H1 (cell line): ENCODE results near the gene IFT81. TPM values are rescaled to one million over a fixed set of nuclear protein-coding genes. Genes with fewer than 3 reads are reported as not detected.

Experiments
- CTCF ChIA-PET: fragments of 300-600 bp; sonication (Branson Sonifier 250); formaldehyde crosslinking; loops from one replicate; lab custom pipeline; 2021; ENCODE audit not compliant: partially characterized antibody; lab: Charles Lee
- POLR2A ChIA-PET: fragments of 300-600 bp; sonication (Branson Sonifier 250); formaldehyde crosslinking; loops from one replicate; lab custom pipeline; 2021; ENCODE audit warnings: inconsistent platforms; ENCODE audit not compliant: partially characterized antibody; lab: Charles Lee
- DNase-seq, 2 experiments: peaks; one replicate each; pipeline versions ENCODE4 v3.0.0 to v3.0.0-alpha.2; 2010 to 2022; ENCODE audit warnings: low spot score in 2 of 2, low read depth in 1 of 2, mixed read lengths in 1 of 2
- FAIRE-seq: peaks from 2 replicates; lab custom pipeline; 2011; peaks lifted over from hg19 to GRCh38; lab: Jason Lieb, UNC
- H2AFZ ChIP-seq: 2 replicates; pipeline ENCODE4 v1.8.1; 2012; ENCODE audit warnings: low read length, inconsistent platforms
- H2AK5ac ChIP-seq: 2 replicates; pipeline ENCODE4 v1.6.1; 2013; ENCODE audit warnings: low read depth, low read length
- H2BK120ac ChIP-seq: replicated peaks from 2 replicates; pipeline ENCODE3; 2013; ENCODE audit warnings: low read depth, low read length, inconsistent platforms
- H2BK12ac ChIP-seq: 2 replicates; pipeline ENCODE4 v1.6.1; 2013; ENCODE audit warnings: low read depth, low read length
- H2BK15ac ChIP-seq: 2 replicates; pipeline ENCODE4 v1.6.1; 2013; ENCODE audit warnings: low read length
- H2BK20ac ChIP-seq: 2 replicates; pipeline ENCODE4 v1.6.1; 2013; ENCODE audit warnings: low read length
- H2BK5ac ChIP-seq: 2 replicates; pipeline ENCODE4 v1.6.1; 2013; ENCODE audit warnings: low read depth, low read length
- H3K14ac ChIP-seq: 2 replicates; pipeline ENCODE4 v1.6.1; 2013; ENCODE audit warnings: inconsistent platforms; ENCODE audit not compliant: insufficient read length
- H3K18ac ChIP-seq: 2 replicates; pipeline ENCODE4 v1.6.1; 2013; ENCODE audit warnings: low read length; ENCODE audit errors: extremely low read depth
- H3K23ac ChIP-seq: 2 replicates; pipeline ENCODE4 v1.6.1; 2013; ENCODE audit warnings: inconsistent platforms; ENCODE audit not compliant: insufficient read length
- H3K23me2 ChIP-seq: 2 replicates; pipeline ENCODE4 v1.6.1; 2013; ENCODE audit warnings: low read depth, low read length
- H3K27ac ChIP-seq: 2 replicates; pipeline ENCODE4 v1.6.1; 2011; ENCODE audit warnings: low read depth, low read length, inconsistent platforms
- H3K27me3 ChIP-seq, 4 experiments: replicated peaks in 1 of 4; 1 replicate in 1 of 4; 2 replicates in 3 of 4; pipeline versions ENCODE4 v1.6.1 to v1.8.1; 2011 to 2013; ENCODE audit warnings: low read length in 3 of 4, mild to moderate bottlenecking in 3 of 4, inconsistent platforms in 2 of 4, mixed read lengths in 2 of 4, moderate library complexity in 1 of 4; ENCODE audit not compliant: control insufficient read depth in 3 of 4, insufficient read depth in 3 of 4; ENCODE audit errors: extremely low read depth in 1 of 4
- H3K36me3 ChIP-seq, 4 experiments: 2 replicates each; pipeline versions ENCODE4 v1.6.1 to v1.8.1; 2011 to 2013; ENCODE audit warnings: mild to moderate bottlenecking in 4 of 4, low read length in 3 of 4, moderate library complexity in 2 of 4, control low read depth in 1 of 4, inconsistent platforms in 1 of 4; ENCODE audit not compliant: insufficient read depth in 4 of 4, control insufficient read depth in 2 of 4
- H3K4ac ChIP-seq: replicated peaks from 2 replicates; pipeline ENCODE3; 2013; ENCODE audit warnings: low read length, low read depth, mixed read lengths, inconsistent platforms; ENCODE audit not compliant: insufficient read length
- H3K4me1 ChIP-seq, 4 experiments: replicated peaks in 1 of 4; 1 replicate in 1 of 4; 2 replicates in 3 of 4; pipeline versions ENCODE4 v1.6.1 to v1.8.1; 2011 to 2013; ENCODE audit warnings: low read length in 3 of 4, inconsistent platforms in 2 of 4, mixed read lengths in 1 of 4; ENCODE audit not compliant: insufficient read depth in 4 of 4, control insufficient read depth in 3 of 4
- H3K4me2 ChIP-seq, 2 experiments: 2 replicates each; pipeline versions ENCODE4 v1.6.1 to v1.8.1; 2011 to 2013; ENCODE audit warnings: low read depth in 2 of 2, low read length in 2 of 2, control low read depth in 1 of 2, inconsistent platforms in 1 of 2, mild to moderate bottlenecking in 1 of 2; ENCODE audit not compliant: insufficient read depth in 1 of 2
- H3K4me3 ChIP-seq, 4 experiments: fragments of 200-600, 300-600 bp in 1 of 4; sonication (generic), shearing (Covaris generic), sonication (Bioruptor Twin) in 1 of 4; 2 replicates each; pipeline versions ENCODE4 v1.5.1 to v1.8.1; 2011 to 2016; ENCODE audit warnings: low read length in 4 of 4, low read depth in 3 of 4, control low read depth in 2 of 4, inconsistent platforms in 2 of 4, mild to moderate bottlenecking in 2 of 4, mixed read lengths in 1 of 4, moderate library complexity in 1 of 4; ENCODE audit not compliant: insufficient read depth in 2 of 4; ENCODE audit errors: extremely low read depth in 1 of 4
- H3K56ac ChIP-seq: replicated peaks from 2 replicates; pipeline ENCODE3; 2013; ENCODE audit warnings: low read depth, mild to moderate bottlenecking, mixed read lengths, low read length, inconsistent platforms; ENCODE audit not compliant: insufficient read length
- H3K79me1 ChIP-seq: 2 replicates; pipeline ENCODE4 v1.6.1; 2013; ENCODE audit warnings: low read depth, low read length, control low read depth
- H3K79me2 ChIP-seq, 2 experiments: 2 replicates each; pipeline versions ENCODE4 v1.6.1 to v1.8.1; 2012 to 2013; ENCODE audit warnings: low read length in 2 of 2, mild to moderate bottlenecking in 2 of 2, inconsistent platforms in 1 of 2; ENCODE audit not compliant: insufficient read depth in 2 of 2, control insufficient read depth in 1 of 2
- H3K9ac ChIP-seq, 4 experiments: replicated peaks in 1 of 4; 1 replicate in 1 of 4; 2 replicates in 3 of 4; pipeline versions ENCODE4 v1.6.1 to v1.8.1; 2011 to 2013; ENCODE audit warnings: low read depth in 3 of 4, low read length in 3 of 4, control low read depth in 2 of 4, mild to moderate bottlenecking in 2 of 4, moderate library complexity in 2 of 4, inconsistent platforms in 1 of 4; ENCODE audit errors: extremely low read depth in 1 of 4
- H3K9me3 ChIP-seq, 2 experiments: 2 replicates each; pipeline versions ENCODE4 v1.6.1 to v1.8.1; 2012 to 2013; ENCODE audit warnings: mild to moderate bottlenecking in 2 of 2, moderate library complexity in 2 of 2, control low read depth in 1 of 2, inconsistent platforms in 1 of 2, low read depth in 1 of 2, low read length in 1 of 2, mixed read lengths in 1 of 2; ENCODE audit not compliant: insufficient read depth in 2 of 2
- H4K20me1 ChIP-seq, 2 experiments: replicated peaks in 1 of 2; 2 replicates each; pipeline versions ENCODE3 to v1.8.1; 2011 to 2013; ENCODE audit warnings: inconsistent platforms in 2 of 2, low read length in 2 of 2, mild to moderate bottlenecking in 1 of 2; ENCODE audit not compliant: insufficient read depth in 2 of 2, control insufficient read depth in 1 of 2
- H4K5ac ChIP-seq: 2 replicates; pipeline ENCODE4 v1.6.1; 2013; ENCODE audit warnings: low read length, low read depth, mixed read lengths, inconsistent platforms; ENCODE audit not compliant: insufficient read length
- H4K8ac ChIP-seq: 2 replicates; pipeline ENCODE4 v1.8.0; 2013; ENCODE audit warnings: mild to moderate bottlenecking, moderate library complexity, low read length, inconsistent platforms; ENCODE audit not compliant: insufficient read depth; ENCODE audit errors: extremely low read depth
- H4K91ac ChIP-seq: replicated peaks from 2 replicates; pipeline ENCODE3; 2013; ENCODE audit warnings: low read length, mixed read lengths, inconsistent platforms; ENCODE audit not compliant: insufficient read length
- ASH2L ChIP-seq: fragments of 200-600, 300-600 bp; sonication (generic); IDR thresholded peaks from one replicate; pipeline ENCODE4 v1.7.1; 2017; ENCODE audit warnings: low read length
- CEBPB ChIP-seq: IDR thresholded peaks from 2 replicates; pipeline ENCODE4 v1.6.1; 2012; ENCODE audit warnings: low read depth, low read length
- CHD1 ChIP-seq: IDR thresholded peaks from 2 replicates; pipeline ENCODE4 v1.6.1; 2012; ENCODE audit warnings: low read depth, low read length, improper control_type of control experiment
- CTBP2 ChIP-seq: IDR thresholded peaks from 2 replicates; pipeline ENCODE4 v1.7.0; 2011; ENCODE audit warnings: borderline replicate concordance, mild to moderate bottlenecking, moderate library complexity, mixed read lengths, low read length; ENCODE audit not compliant: insufficient read depth, insufficient read length
- EGR1 ChIP-seq: IDR thresholded peaks from 2 replicates; pipeline ENCODE4 v1.6.1; 2011; ENCODE audit warnings: low read depth, low read length, borderline replicate concordance
- HDAC2 ChIP-seq, 2 experiments: fragments of 300-600 bp in 1 of 2; sonication (generic) in 1 of 2; IDR thresholded peaks; 2 replicates each; pipeline ENCODE4 v1.6.1; 2011 to 2012; ENCODE audit warnings: low read depth in 2 of 2, low read length in 2 of 2, mild to moderate bottlenecking in 2 of 2, moderate library complexity in 2 of 2, borderline replicate concordance in 1 of 2, inconsistent platforms in 1 of 2
- KDM4A ChIP-seq: IDR thresholded peaks from one replicate; pipeline ENCODE4 v1.7.1; 2012; ENCODE audit warnings: low read depth, mild to moderate bottlenecking, moderate library complexity, low read length, inconsistent platforms; ENCODE audit not compliant: severe bottlenecking
- POLR2A ChIP-seq, 2 experiments: IDR thresholded peaks; 1 replicate in 1 of 2; 2 replicates in 1 of 2; pipeline ENCODE4 v1.6.1; 2011; ENCODE audit warnings: low read depth in 2 of 2, low read length in 2 of 2, mild to moderate bottlenecking in 2 of 2; ENCODE audit errors: control extremely low read depth in 1 of 2
- POLR2AphosphoS5 ChIP-seq: IDR thresholded peaks from 2 replicates; pipeline ENCODE4 v1.6.1; 2011; ENCODE audit warnings: low read depth, low read length
- RXRA ChIP-seq: IDR thresholded peaks from 2 replicates; pipeline ENCODE4 v1.6.1; 2011; ENCODE audit warnings: low read depth, mild to moderate bottlenecking, low read length, moderate library complexity; ENCODE audit not compliant: insufficient read depth
- SRF ChIP-seq: IDR thresholded peaks from 2 replicates; pipeline ENCODE4 v1.6.1; 2011; ENCODE audit warnings: mild to moderate bottlenecking, low read depth, low read length, moderate library complexity
- YY1 ChIP-seq: IDR thresholded peaks from 2 replicates; pipeline ENCODE4 v1.6.1; 2011; ENCODE audit warnings: low read depth, mild to moderate bottlenecking, low read length
- ZNF274 ChIP-seq: IDR thresholded peaks from 2 replicates; pipeline ENCODE4 v1.7.0; 2012; ENCODE audit warnings: low read length, borderline replicate concordance; ENCODE audit errors: extremely low read depth
- WGBS, 2 experiments: shearing (Covaris generic) in 1 of 2; methylation state at CpG; one replicate each; pipeline versions ENCODE4 v1.1.6 to v1.1.7; 2013 to 2015; ENCODE audit warnings: low lambda C conversion rate in 2 of 2, mixed read lengths in 2 of 2, inconsistent platforms in 1 of 2, low coverage in 1 of 2, missing lambda C conversion rate in 1 of 2; ENCODE audit not compliant: insufficient replicate concordance in 2 of 2, insufficient coverage in 1 of 2, insufficient read length in 1 of 2; ENCODE audit errors: extremely low coverage in 1 of 2, missing lambda C conversion rate in 1 of 2; 5-methylcytosine and 5-hydroxymethylcytosine counted together
- polyA plus RNA-seq, 7 experiments: library from polyadenylated mRNA; depleted of rRNA in 3 of 7; stranded (reverse) in 5 of 7; unstranded in 2 of 7; fragments of >200 nt in 5 of 7; fragments of 200-250 nt in 2 of 7; gene quantifications; 1 replicate in 5 of 7; 2 replicates in 1 of 7; 4 replicates in 1 of 7; pipeline versions ENCODE4 v1.2.1 to v1.2.3, GENCODE V29; 2011 to 2013; ENCODE audit warnings: missing spikeins in 2 of 7, mixed read lengths in 2 of 7
- total RNA-seq: library from RNA; stranded (reverse); fragmentation: NEBNext Ultra II Directional; extraction: Animal tissue kit (Norgen Biotek cat#: 25700); gene quantifications from 2 replicates; pipeline ENCODE4 v1.2.1, GENCODE V29; 2021

The IFT81 gene
- total and polyA plus RNA-seq, 2 of the 8 experiments (the other 6 are each of a cell fraction or from before 2014, with no cell fraction given), result 4.1 to 14.5 TPM

- Histone ChIP-seq H3K23ac (no peak overlapping the region), H2BK12ac (no peak overlapping the region), H2BK15ac (no peak overlapping the region), H4K91ac (no peak overlapping the region), H2BK5ac (no peak overlapping the region), H4K5ac (no peak overlapping the region), H3K23me2 (no peaks in the 10 kb centered on the region), H2AK5ac (no peak overlapping the region), H2AFZ (no peak overlapping the region), H3K36me3 (peaks cover 0 to 9% (median 2%) of the 10 kb centered on the region in 4 experiments; a peak in 4 of 8 replicates), H3K79me2 (no peaks in the 10 kb centered on the region), H3K4me1 (no peaks in the 10 kb centered on the region), H3K27ac (no peak overlapping the region), H3K14ac (no peak overlapping the region), H3K9ac (no peak overlapping the region), H3K9me3 (peaks cover 5 to 10% of the 10 kb centered on the region in 2 experiments; a peak in 3 of 4 replicates), H3K79me1 (no peaks in the 10 kb centered on the region), H4K20me1 (peaks cover 0 to 4% of the 10 kb centered on the region in 2 experiments), H3K4me2 (no peak overlapping the region), H2BK20ac (no peak overlapping the region), H3K4me3 (no peak overlapping the region), H2BK120ac (no peak overlapping the region)
- CTCF ChIA-PET, result interaction anchor here (1.2 kb wide), 1 partner anchor 15 kb away, joined by 4 read pairs; no protein-coding TSS in a partner anchor
- WGBS, 2 experiments, result 90% methylated on average over 4 of the region's 4 CpGs; no CpG with 5 or more reads in 1 of the 2 experiments
- POLR2A ChIA-PET, result no interaction called here
- DNase-seq, result no peak
- TF ChIP-seq ZNF274, result no peak
- TF ChIP-seq SRF, result no peak
- no peak for TF ChIP-seq RXRA
- no peak for TF ChIP-seq ASH2L
- no peak for TF ChIP-seq KDM4A
- TF ChIP-seq CEBPB, result no peak
- no peak for TF ChIP-seq POLR2A (IDR thresholded peaks at IDR 0.05; ENCODE audit: control extremely low read depth in 1 of 2, low read depth in 2 of 2, low read length in 2 of 2)
- TF ChIP-seq EGR1, result no peak
- no peak for TF ChIP-seq HDAC2 (IDR thresholded peaks at IDR 0.05; ENCODE audit: borderline replicate concordance in 1 of 2, low read depth in 2 of 2, low read length in 2 of 2)
- no peak for TF ChIP-seq POLR2AphosphoS5
- TF ChIP-seq CTBP2, result no peak
- no peak for TF ChIP-seq YY1
- no peak for TF ChIP-seq CHD1
- TF ChIP-seq, all 59 proteins: peak for 0
- FAIRE-seq, result no peak
- Histone ChIP-seq H3K18ac (no peak overlapping the region), H3K56ac (no peak overlapping the region), H4K8ac (no peak overlapping the region), H3K27me3 (no peaks in the 10 kb centered on the region), H3K4ac (no peak overlapping the region)
Observed at GRCh38 chr12:110175201-110175600, 51.0 kb downstream of the IFT81 start.
